ENCODE data around the gene CALR. TPM values are rescaled to one million over a fixed set of nuclear protein-coding genes. Genes with fewer than 3 reads are reported as not detected.

Gene CALR
- total and polyA plus RNA-seq, 2 donors (not counting 3 experiments of a cell fraction or from before 2014, with no cell fraction given) = 1,135 to 1,636 TPM

DNA sequence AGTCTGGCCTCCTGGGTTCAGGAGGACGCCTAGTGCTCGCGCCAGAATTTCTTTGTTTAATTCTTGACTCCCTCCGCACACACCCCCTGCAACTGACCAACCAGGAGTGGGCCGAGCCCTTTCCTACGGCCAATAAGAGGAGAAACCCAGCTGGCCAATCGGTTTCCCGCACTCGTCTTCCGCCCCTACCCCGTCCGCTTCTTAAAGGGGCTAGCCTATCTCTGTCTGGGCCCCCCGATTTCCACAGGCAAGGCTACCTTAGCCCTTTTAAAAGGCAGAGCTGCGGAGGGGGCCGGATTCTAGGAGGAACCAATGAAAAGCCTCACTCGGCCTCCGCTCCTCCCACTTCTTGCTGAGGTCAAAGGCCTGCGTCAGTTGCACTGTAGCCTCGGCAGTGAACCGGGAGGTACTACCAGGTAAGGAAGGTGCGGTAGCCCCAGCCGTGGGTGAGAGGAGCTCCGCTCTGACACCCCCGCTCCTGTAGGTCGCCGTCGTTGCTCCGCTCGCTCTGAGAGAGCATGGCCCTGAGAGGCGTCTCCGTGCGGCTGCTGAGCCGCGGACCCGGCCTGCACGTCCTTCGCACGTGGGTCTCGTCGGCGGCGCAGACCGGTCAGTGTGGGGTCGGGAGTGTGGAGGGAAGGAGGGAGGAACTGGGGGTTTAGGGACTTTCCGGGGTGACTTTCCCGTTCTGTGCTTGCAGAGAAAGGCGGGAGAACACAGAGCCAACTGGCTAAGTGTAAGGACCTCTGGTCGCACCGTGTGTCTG is 47.4 kb upstream of the CALR start, which contains the start of gene GCDH:
GCDH (plus strand) TSS at position 374 of the 766 bp plus-strand sequence; CDS start at position 519, 145 bp downstream.
- POLR2A ChIA-PET = interaction anchor here (0.5 to 1.1 kb wide), 5 partner anchors 9 to 205 kb away, joined by 3 to 8 read pairs (median 4); partner anchors contain the start of gene SYCE2
- DNase-seq (ENCODE audit: low read depth, low spot score) (peak; percentile 99), FAIRE-seq (peak; percentile 100)
- Histone ChIP-seq H3K9me3 (replicated peaks; ENCODE audit: control insufficient read depth, insufficient read depth, low read length) (no peaks in the 10 kb centered on the region), H3K27ac (ENCODE audit: insufficient read depth, low read depth, low read length) (no peak within 1 kb of the TSS), H3K36me3 (ENCODE audit: control insufficient read depth in 2 of 2, extremely low read depth in 1 of 2, insufficient read depth in 2 of 2, low read length in 2 of 2) (peaks cover 0 to under 1% of the 10 kb centered on the region in 2 experiments), H3K9ac (replicated peaks; ENCODE audit: extremely low read depth, insufficient read depth, low read length) (peak within 1 kb of the TSS; percentile 61), H3K27me3 (ENCODE audit: control insufficient read depth in 2 of 2, insufficient read depth in 2 of 2, low read length in 2 of 2) (peaks cover 5% of the 10 kb centered on the region in 2 experiments), H3K9me1 (replicated peaks; ENCODE audit: control insufficient read depth, extremely low read depth, insufficient read depth, low read length) (no peaks in the 10 kb centered on the region), H3K4me1 (ENCODE audit: control insufficient read depth, extremely low read depth, insufficient read depth, low read length) (peaks cover 10% of the 10 kb centered on the region), H4K20me1 (replicated peaks; ENCODE audit: control insufficient read depth, extremely low read depth, insufficient read depth, low read length) (no peaks in the 10 kb centered on the region), H3K4me3 (replicated peaks in 1 of 3; ENCODE audit: insufficient read depth in 1 of 3, low read depth in 1 of 3, low read length in 3 of 3) (peak within 1 kb of the TSS; percentile 40 to 79 (median 68)), H2AFZ (ENCODE audit: low read depth, low read length) (peak within 1 kb of the TSS; percentile 97), H3K4me2 (ENCODE audit: insufficient read depth, low read length) (peak within 1 kb of the TSS; percentile 86), H3K79me2 (ENCODE audit: control insufficient read depth, insufficient read depth, low read length) (no peaks in the 10 kb centered on the region)
- dilution Hi-C loops (cut with MboI; ENCODE audit: extremely low pct_ligation_motif_present, low sequenced_read_pairs) (no loop called here), intact Hi-C loops (cut with micrococcal nuclease) (loop anchor here (2.0 kb wide), 1 partner anchor 48 kb away; the partner anchor contains the start of gene CALR)
- CTCF ChIA-PET = interaction anchor here (0.8 to 2.1 kb wide), 6 partner anchors 9 to 74 kb away, joined by 3 to 12 read pairs (median 4); partner anchors contain the start of genes DNASE2 and FARSA
- no peak for TF ChIP-seq MYC (IDR thresholded peaks at IDR 0.05; ENCODE audit: low read depth, low read length)
- TF ChIP-seq POLR2AphosphoS5 (IDR thresholded peaks at IDR 0.05; ENCODE audit: insufficient read depth, low read depth, low read length) = peak; percentile 47
- TF ChIP-seq EZH2 (IDR thresholded peaks at IDR 0.05; ENCODE audit: borderline replicate concordance, low read depth, low read length, severe bottlenecking) = no peak
- TF ChIP-seq, protein P1, sequence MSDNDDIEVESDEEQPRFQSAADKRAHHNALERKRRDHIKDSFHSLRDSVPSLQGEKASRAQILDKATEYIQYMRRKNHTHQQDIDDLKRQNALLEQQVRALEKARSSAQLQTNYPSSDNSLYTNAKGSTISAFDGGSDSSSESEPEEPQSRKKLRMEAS (IDR thresholded peaks at IDR 0.05; ENCODE audit: insufficient read depth, insufficient read length) = no peak
- TF ChIP-seq, protein P2, sequence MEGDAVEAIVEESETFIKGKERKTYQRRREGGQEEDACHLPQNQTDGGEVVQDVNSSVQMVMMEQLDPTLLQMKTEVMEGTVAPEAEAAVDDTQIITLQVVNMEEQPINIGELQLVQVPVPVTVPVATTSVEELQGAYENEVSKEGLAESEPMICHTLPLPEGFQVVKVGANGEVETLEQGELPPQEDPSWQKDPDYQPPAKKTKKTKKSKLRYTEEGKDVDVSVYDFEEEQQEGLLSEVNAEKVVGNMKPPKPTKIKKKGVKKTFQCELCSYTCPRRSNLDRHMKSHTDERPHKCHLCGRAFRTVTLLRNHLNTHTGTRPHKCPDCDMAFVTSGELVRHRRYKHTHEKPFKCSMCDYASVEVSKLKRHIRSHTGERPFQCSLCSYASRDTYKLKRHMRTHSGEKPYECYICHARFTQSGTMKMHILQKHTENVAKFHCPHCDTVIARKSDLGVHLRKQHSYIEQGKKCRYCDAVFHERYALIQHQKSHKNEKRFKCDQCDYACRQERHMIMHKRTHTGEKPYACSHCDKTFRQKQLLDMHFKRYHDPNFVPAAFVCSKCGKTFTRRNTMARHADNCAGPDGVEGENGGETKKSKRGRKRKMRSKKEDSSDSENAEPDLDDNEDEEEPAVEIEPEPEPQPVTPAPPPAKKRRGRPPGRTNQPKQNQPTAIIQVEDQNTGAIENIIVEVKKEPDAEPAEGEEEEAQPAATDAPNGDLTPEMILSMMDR (IDR thresholded peaks at IDR 0.05; ENCODE audit: extremely low read depth in 1 of 2, insufficient read depth in 1 of 2, low read depth in 1 of 2, low read length in 2 of 2) = no peak
- no TSS peak for BruUV-seq (replicated peaks)

All from endothelial cell of umbilical vein (primary cell).